Right ventricle myocardium superior (tissue), 1 donor: ENCODE data around the gene ESR2. TPM values are rescaled to one million over a fixed set of nuclear protein-coding genes. Genes with fewer than 3 reads are reported as not detected.
"Not testable (repeated sequence)": the region's sequence is repeated elsewhere in the genome, so short reads cannot be mapped to it uniquely, and the experiment has no call there.

Source experiments
- ATAC-seq: fragments of 200-7000 bp; cut with Tn5 transposase; one replicate; pipeline ENCODE4 v1.9.1; 2020; ENCODE audit warnings: mild to moderate bottlenecking; ENCODE audit not compliant: poor library complexity
- DNase-seq: peaks from one replicate; pipeline ENCODE4 v3.0.0-alpha.2; 2020
- intact Hi-C: fragments of 100-400 bp; cut with DNase I; formaldehyde crosslinking; loops from one replicate; pipeline ENCODE4 v1.11.2; 2022
- long read RNA-seq: library from polyadenylated mRNA; unstranded; transcript quantifications from one replicate; pipeline ENCODE4 v2.0.0, GENCODE V29; 2021
- total RNA-seq: library from RNA; stranded (reverse); fragmentation: NEBNext Ultra II Directional; extraction: Animal tissue kit (Norgen Biotek cat#: 25700); gene quantifications from one replicate; pipeline ENCODE4 v1.2.1, GENCODE V29; 2021
- donor health status: DM: no; HTN: yes; CAD: no; lungs with severe emphysema.

Gene ESR2
- total RNA-seq = 0.86 TPM
- long read RNA-seq, partial matches to known transcripts = 0 of 1 reads
- long read RNA-seq, other reads (novel, unspliced or antisense) = 1 of 1 reads

GRCh38 chr14:64293976-64294671 is at the start of gene ESR2:
Gene ESR2 (minus strand): TSS chr14:64294371. CDS start chr14:64282985, 11,386 bp downstream.
- peak; percentile 73 for ATAC-seq
- intact Hi-C loops = loop anchor here (2.0 to 10.0 kb wide), 2 partner anchors 135 to 499 kb away; no protein-coding TSS in a partner anchor
- peak; percentile 46 for DNase-seq

GRCh38 chr14:64340560-64341196 is 46.5 kb upstream of the ESR2 start:
- ATAC-seq (no peak), DNase-seq (no peak)
- intact Hi-C loops = loop anchor here (10.0 kb wide), 1 partner anchor 294 kb away; no protein-coding TSS in a partner anchor

- intact Hi-C loops = no loop called here
- peak; percentile 95 for ATAC-seq
- peak; percentile 93 for DNase-seq
Measured at GRCh38 chr14:64338616-64339316, 44.6 kb upstream of the ESR2 start.

- DNase-seq = peak; percentile 50
- peak; percentile 76 for ATAC-seq
- intact Hi-C loops = no loop called here
Measured at GRCh38 chr14:64337888-64338615, 43.9 kb upstream of the ESR2 start.

- ATAC-seq = no peak
- no peak for DNase-seq
- intact Hi-C loops = no loop called here
Measured at GRCh38 chr14:64329149-64329548, 35.0 kb upstream of the ESR2 start.

GRCh38 chr14:64326502-64326901 is 32.3 kb upstream of the ESR2 start:
- no peak for ATAC-seq
- DNase-seq = no peak
- intact Hi-C loops = no loop called here

GRCh38 chr14:64324895-64325294 is 30.7 kb upstream of the ESR2 start:
- ATAC-seq (no peak), DNase-seq (no peak)
- intact Hi-C loops = no loop called here

- intact Hi-C loops = no loop called here
- no peak for ATAC-seq
- no peak for DNase-seq
Measured at GRCh38 chr14:64324461-64324860, 30.3 kb upstream of the ESR2 start.

- intact Hi-C loops, ATAC-seq, DNase-seq: not testable (repeated sequence)
Measured at GRCh38 chr14:64320362-64320761, 26.2 kb upstream of the ESR2 start.

- ATAC-seq, DNase-seq, intact Hi-C loops: not testable (repeated sequence)
Measured at GRCh38 chr14:64318695-64319094, 24.5 kb upstream of the ESR2 start.

GRCh38 chr14:64303471-64303917 is 9.3 kb upstream of the ESR2 start:
- DNase-seq (no peak), ATAC-seq (peak; percentile 65)
- intact Hi-C loops = loop anchor here (10.0 kb wide), 1 partner anchor 169 kb away; no protein-coding TSS in a partner anchor

- intact Hi-C loops = loop anchor here (10.0 kb wide), 1 partner anchor 504 kb away; no protein-coding TSS in a partner anchor
- DNase-seq (no peak), ATAC-seq (no peak)
Measured at GRCh38 chr14:64298773-64299172, 4.6 kb upstream of the ESR2 start.

- intact Hi-C loops = loop anchor here (10.0 kb wide), 1 partner anchor 502 kb away; no protein-coding TSS in a partner anchor
- DNase-seq (no peak), ATAC-seq (no peak)
Measured at GRCh38 chr14:64296561-64296960, 2.4 kb upstream of the ESR2 start.

GRCh38 chr14:64294672-64295413 is 672 bp upstream of the ESR2 start:
- intact Hi-C loops = loop anchor here (2.0 to 10.0 kb wide), 2 partner anchors 136 to 500 kb away; no protein-coding TSS in a partner anchor
- peak; percentile 81 for DNase-seq
- ATAC-seq = peak; percentile 98

GRCh38 chr14:64292197-64292596 is 2.0 kb downstream of the ESR2 start:
- ATAC-seq = no peak
- DNase-seq = no peak
- intact Hi-C loops = loop anchor here (10.0 kb wide), 1 partner anchor 497 kb away; no protein-coding TSS in a partner anchor

GRCh38 chr14:64289571-64289970 is 4.6 kb downstream of the ESR2 start:
- DNase-seq (no peak), ATAC-seq (no peak)
- intact Hi-C loops = no loop called here

GRCh38 chr14:64281805-64282204 is 12.4 kb downstream of the ESR2 start:
- intact Hi-C loops = no loop called here
- ATAC-seq (no peak), DNase-seq (no peak)
